GM18507 (cell line): ENCODE data around the gene PLD1.

Experiments
- DNase-seq: peaks from one replicate; pipeline ENCODE4 v3.0.0; 2011; ENCODE audit warnings: low read depth; ENCODE audit not compliant: insufficient read length; ENCODE audit errors: extremely low spot score
- FAIRE-seq: peaks from 2 replicates; lab custom pipeline; 2011; peaks lifted over from hg19 to GRCh38; lab: Jason Lieb, UNC

PLD1 gene

GRCh38 chr3:171614318-171614921, 195.9 kb downstream of the PLD1 start:
- FAIRE-seq = peak; percentile 5
- DNase-seq = no peak

- no peak for DNase-seq
- no peak for FAIRE-seq
Observed at GRCh38 chr3:171607452-171607851, 202.8 kb downstream of the PLD1 start.

- DNase-seq (no peak), FAIRE-seq (no peak)
Observed at GRCh38 chr3:171606151-171606751, 204.0 kb downstream of the PLD1 start.

GRCh38 chr3:171604370-171604769, 205.9 kb downstream of the PLD1 start:
- DNase-seq = no peak
- FAIRE-seq = no peak

GRCh38 chr3:171602072-171602471, 208.2 kb downstream of the PLD1 start:
- FAIRE-seq = no peak

GRCh38 chr3:171600030-171600429, 210.3 kb downstream of the PLD1 start:
- FAIRE-seq = no peak

More at GRCh38 chr3:171602072-171602471, 208.2 kb downstream of the PLD1 start:
- DNase-seq = no peak

GRCh38 chr3:171598990-171599389, 211.3 kb downstream of the PLD1 start:
- DNase-seq = no peak
- no peak for FAIRE-seq

More at GRCh38 chr3:171600030-171600429, 210.3 kb downstream of the PLD1 start:
- no peak for DNase-seq

GRCh38 chr3:171592786-171593185, 217.5 kb downstream of the PLD1 start:
- DNase-seq = no peak
- no peak for FAIRE-seq

GRCh38 chr3:171591070-171591469, 219.2 kb downstream of the PLD1 start:
- DNase-seq = no peak
- FAIRE-seq = no peak

GRCh38 chr3:171586274-171586673, 224.0 kb downstream of the PLD1 start:
- DNase-seq (no peak), FAIRE-seq (no peak)

GRCh38 chr3:171585039-171585438, 225.2 kb downstream of the PLD1 start:
- FAIRE-seq = no peak
- DNase-seq = no peak

- DNase-seq (no peak), FAIRE-seq (no peak)
Observed at GRCh38 chr3:171584100-171584499, 226.2 kb downstream of the PLD1 start.

- DNase-seq = no peak
- FAIRE-seq = no peak
Observed at GRCh38 chr3:171574556-171575240, 235.6 kb downstream of the PLD1 start.

- DNase-seq = no peak
- FAIRE-seq = no peak
Observed at GRCh38 chr3:171569571-171570132, 240.6 kb downstream of the PLD1 start.

- FAIRE-seq = no peak
- DNase-seq = no peak
Observed at GRCh38 chr3:171568766-171569165, 241.5 kb downstream of the PLD1 start.

GRCh38 chr3:171566803-171567422, 243.4 kb downstream of the PLD1 start:
- FAIRE-seq = peak; percentile 63
- DNase-seq = peak; percentile 32

GRCh38 chr3:171565481-171566058, 244.7 kb downstream of the PLD1 start:
- no peak for DNase-seq
- FAIRE-seq = no peak

- no peak for FAIRE-seq
Observed at GRCh38 chr3:171564748-171565480, 245.4 kb downstream of the PLD1 start.

GRCh38 chr3:171563298-171563697, 247.0 kb downstream of the PLD1 start:
- no peak for FAIRE-seq

More at GRCh38 chr3:171564748-171565480, 245.4 kb downstream of the PLD1 start:
- DNase-seq = no peak

More at GRCh38 chr3:171563298-171563697, 247.0 kb downstream of the PLD1 start:
- no peak for DNase-seq
